ENCODE results near the gene F12.
A peak's percentile ranks its signal among the peaks of the same experiment; 100 is the strongest.

The F12 gene

DNA sequence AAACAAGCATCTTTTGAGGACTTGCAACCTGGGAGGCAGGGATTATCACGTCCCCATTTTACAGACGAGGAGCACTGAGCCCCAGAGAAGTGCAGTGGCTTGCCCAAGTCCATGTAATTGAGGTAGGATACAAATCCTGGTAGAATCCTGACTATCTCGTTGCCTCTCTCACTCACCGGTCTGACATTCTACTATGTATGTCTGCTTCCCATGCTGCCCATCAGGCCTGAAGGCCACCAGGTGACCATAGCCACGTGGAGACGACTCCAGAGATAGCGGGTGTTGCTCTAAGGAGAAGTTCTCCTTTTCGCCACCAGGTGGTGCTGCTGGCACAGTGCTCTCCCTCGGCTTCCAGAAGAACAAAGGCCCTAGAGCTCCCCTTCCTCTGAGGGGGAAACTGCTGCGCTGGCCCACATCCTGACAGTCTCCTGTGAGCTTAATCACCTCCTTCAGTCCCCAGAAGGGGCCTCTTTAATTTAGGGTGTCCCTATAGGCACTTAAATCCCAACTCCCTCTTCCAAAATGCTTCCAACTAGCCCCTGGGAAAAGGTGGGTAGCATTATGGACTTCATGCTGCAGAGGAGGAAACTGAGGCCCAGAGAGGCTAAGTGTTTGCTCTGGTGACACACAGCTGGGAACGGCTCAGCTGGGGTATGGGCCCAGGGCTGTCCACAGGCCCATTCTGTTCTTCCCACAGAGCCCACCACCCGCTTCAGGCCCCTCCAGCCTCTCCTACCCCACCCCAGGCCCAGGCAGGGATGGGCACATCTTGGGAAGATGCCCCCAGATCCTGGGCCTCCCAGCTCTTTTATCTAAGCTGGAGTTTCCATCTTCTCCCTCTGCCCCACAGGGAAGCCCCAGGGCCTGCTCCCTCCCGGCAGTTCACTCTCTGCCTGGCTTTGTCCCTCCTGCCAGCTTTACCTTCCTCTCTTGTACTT is 18.7 kb downstream of the F12 start:
- TF ChIP-seq, protein P1, sequence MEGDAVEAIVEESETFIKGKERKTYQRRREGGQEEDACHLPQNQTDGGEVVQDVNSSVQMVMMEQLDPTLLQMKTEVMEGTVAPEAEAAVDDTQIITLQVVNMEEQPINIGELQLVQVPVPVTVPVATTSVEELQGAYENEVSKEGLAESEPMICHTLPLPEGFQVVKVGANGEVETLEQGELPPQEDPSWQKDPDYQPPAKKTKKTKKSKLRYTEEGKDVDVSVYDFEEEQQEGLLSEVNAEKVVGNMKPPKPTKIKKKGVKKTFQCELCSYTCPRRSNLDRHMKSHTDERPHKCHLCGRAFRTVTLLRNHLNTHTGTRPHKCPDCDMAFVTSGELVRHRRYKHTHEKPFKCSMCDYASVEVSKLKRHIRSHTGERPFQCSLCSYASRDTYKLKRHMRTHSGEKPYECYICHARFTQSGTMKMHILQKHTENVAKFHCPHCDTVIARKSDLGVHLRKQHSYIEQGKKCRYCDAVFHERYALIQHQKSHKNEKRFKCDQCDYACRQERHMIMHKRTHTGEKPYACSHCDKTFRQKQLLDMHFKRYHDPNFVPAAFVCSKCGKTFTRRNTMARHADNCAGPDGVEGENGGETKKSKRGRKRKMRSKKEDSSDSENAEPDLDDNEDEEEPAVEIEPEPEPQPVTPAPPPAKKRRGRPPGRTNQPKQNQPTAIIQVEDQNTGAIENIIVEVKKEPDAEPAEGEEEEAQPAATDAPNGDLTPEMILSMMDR (IDR thresholded peaks at IDR 0.05; ENCODE audit: low read depth, low read length): peak; percentile 93
- peak; percentile 50 for DNase-seq (ENCODE audit: extremely low read depth, low read depth)

DNA sequence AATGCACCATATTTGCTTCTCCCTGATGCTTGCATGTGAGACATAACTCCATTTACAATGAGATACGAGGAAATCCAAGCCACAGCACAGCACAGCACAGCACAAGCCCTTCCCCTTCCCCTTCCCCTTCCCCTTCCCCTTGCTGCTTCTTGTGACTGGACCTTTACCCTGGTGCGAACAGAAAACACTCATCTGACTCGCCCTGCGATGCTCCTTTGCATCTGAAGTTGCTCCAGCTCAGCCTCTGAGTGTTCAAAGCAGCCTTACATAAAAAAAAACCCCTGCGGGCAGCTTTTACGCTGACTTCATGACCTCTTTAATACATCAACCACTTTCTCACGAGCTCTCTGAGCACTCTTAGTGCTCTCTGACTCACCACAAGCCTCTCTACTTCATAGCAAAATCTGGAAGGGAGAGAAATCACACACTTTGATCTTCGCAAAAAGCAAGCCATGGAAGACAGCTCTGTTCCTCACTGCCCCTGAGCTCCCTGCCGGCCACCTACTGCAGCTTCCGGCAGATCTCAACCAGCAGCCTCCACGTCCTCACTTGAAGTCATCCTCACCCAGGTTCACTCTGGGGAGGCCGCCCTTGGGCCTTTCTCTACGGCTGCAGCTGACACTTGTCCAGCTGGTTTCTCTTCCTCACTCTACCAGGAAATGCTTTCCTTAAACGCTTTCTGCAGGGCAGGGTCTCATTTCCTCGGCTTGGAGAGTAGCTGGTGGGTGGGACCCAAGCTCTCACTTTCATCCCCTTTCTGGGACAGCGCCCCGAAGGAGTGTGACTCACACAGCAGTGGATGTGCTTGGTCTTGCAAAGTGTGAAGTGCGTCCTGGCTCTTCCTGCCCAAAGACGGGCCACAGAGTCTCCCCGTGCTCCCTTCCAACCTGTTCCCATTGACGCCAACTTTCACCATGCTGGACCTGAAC is 19.9 kb downstream of the F12 start:
- DNase-seq (ENCODE audit: extremely low read depth, low read depth): no peak
- TF ChIP-seq, protein P1 (IDR thresholded peaks at IDR 0.05; ENCODE audit: low read depth, low read length): no peak

DNA sequence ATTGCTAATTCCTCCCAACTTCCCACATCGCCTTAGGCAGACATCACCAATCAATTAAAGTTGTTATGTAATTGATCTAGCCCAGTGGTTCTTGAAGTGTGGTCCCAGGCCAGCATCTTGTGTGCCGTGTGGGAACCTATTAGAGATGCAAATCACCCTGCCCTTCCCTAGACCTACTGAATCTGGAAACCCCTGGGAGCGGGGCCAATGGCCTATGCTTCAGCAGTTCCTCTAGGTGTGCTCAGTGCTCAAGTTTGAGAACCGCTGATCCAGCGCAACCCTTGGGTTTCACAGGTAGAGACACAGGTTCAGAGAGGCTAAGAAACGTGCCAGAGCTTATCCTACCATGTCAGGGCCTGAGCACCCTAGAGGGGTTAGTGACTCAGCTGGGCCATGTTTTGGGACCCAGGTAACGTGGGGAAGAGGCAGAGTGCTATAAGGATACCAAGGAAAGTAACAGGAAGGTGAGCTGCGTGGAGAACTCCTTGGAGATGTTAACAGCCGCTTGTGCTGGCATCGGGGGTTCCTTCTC is 20.8 kb downstream of the F12 start:
- TF ChIP-seq, protein P1 (IDR thresholded peaks at IDR 0.05; ENCODE audit: low read depth, low read length): no peak
- DNase-seq (ENCODE audit: extremely low read depth, low read depth): no peak

DNA sequence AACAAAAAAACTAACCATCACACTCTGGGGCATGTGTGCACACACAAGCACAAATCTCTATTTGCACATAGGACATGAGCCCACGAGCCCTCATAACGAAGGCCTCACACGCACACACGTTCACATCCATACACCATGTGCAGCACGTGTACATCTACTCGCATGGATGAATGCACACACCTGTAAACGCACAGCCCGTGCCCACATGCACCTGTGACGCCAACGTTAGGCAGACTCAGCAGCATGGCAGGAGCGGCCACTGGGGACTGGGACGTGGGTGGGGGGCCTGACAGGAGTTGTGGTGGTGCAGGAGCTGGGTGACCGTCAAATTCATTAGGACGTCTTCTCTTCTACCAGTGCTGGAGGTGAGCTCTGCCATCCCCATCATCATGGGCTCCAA is 22.0 kb downstream of the F12 start:
- no peak for DNase-seq (ENCODE audit: extremely low read depth, low read depth)
- TF ChIP-seq, protein P1 (IDR thresholded peaks at IDR 0.05; ENCODE audit: low read depth, low read length): no peak

DNA sequence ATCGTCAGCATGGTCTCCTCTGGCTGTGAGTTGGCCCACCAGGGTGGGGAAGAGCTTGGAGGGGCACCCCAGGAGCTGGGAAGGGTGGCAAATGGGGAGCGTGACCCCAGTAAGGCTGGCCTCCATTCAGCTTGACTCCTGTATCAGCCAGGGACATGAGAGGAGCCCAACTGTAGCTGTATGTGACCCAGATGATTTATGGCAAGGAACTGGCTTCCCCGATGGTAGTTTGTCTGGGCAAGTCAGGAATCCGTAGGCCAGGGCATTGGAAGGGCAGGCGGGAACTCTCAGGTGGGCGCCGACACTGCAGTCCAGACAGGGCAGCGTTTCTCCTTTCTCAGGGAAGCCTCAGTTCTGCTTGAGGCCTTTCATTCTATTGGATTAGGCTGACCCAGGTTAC is 22.8 kb downstream of the F12 start:
- DNase-seq (ENCODE audit: extremely low read depth, low read depth): no peak
- TF ChIP-seq, protein P1 (IDR thresholded peaks at IDR 0.05; ENCODE audit: low read depth, low read length): no peak

DNA sequence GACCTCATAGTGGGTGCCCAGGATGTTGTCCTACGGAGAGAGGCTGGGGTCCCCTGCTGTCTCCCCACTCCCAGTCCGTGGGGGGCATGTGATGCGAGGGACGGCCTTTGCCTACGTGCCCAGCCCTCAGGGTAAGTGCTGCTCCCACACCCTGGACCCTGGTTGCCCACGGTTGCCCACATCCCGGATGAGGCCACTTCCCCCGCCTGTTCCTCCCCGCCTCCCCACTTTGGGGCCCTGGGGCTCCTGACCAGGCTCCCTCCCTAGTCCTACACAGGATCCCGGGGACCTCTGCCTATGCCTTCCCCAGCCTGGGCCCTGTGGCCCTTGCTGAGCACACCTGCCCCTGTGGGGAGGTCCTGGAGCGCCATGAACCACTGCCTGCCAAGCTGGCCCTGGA is 23.6 kb downstream of the F12 start:
- DNase-seq (ENCODE audit: extremely low read depth, low read depth): no peak
- TF ChIP-seq, protein P1 (IDR thresholded peaks at IDR 0.05; ENCODE audit: low read depth, low read length): no peak
